Thoracic aorta (tissue), 2 donors: Measurements from ENCODE around the gene AOPEP. TPM values are rescaled to one million over a fixed set of nuclear protein-coding genes. Genes with fewer than 3 reads are reported as not detected.

ENCODE experiments used
- ATAC-seq: fragments of 150-250 bp; one replicate; pipeline ENCODE4 v1.8.0; 2017; ENCODE audit warnings: low read depth; ENCODE audit not compliant: insufficient number of reproducible peaks, low FRiP score
- DNase-seq: peaks from one replicate; pipeline ENCODE4 v3.0.0-alpha.2; 2020; ENCODE audit warnings: low spot score
- H3K27ac ChIP-seq, 2 donors: fragments of 200-600 bp; sonication (generic); 1 replicate in 1 of 2; 2 replicates in 1 of 2; pipeline ENCODE4 v1.5.1; 2016; ENCODE audit warnings: mild to moderate bottlenecking in 2 of 2, moderate library complexity in 2 of 2
- H3K27me3 ChIP-seq: fragments of 200-600 bp; sonication (generic); replicated peaks from 2 replicates; pipeline ENCODE4 v1.6.0; 2016; ENCODE audit warnings: mild to moderate bottlenecking; ENCODE audit not compliant: insufficient read depth
- H3K36me3 ChIP-seq: fragments of 200-600 bp; sonication (generic); one replicate; pipeline ENCODE4 v1.5.1; 2016
- H3K4me1 ChIP-seq, 2 donors: fragments of 200-600 bp; sonication (generic); 1 replicate in 1 of 2; 2 replicates in 1 of 2; pipeline versions ENCODE4 v1.5.1 to v1.6.0; 2016; ENCODE audit warnings: low read depth in 2 of 2, mild to moderate bottlenecking in 1 of 2; ENCODE audit not compliant: control insufficient read depth in 1 of 2
- H3K4me3 ChIP-seq: fragments of 200-600 bp; sonication (generic); 2 replicates; pipeline ENCODE4 v1.5.1; 2016; ENCODE audit warnings: mild to moderate bottlenecking
- H3K9me3 ChIP-seq: fragments of 200-600 bp; sonication (generic); 2 replicates; pipeline ENCODE4 v1.5.1; 2016
- total RNA-seq, 2 donors: library from RNA; depleted of rRNA; stranded (reverse); fragments of >200 nt; gene quantifications; one replicate each; pipeline versions ENCODE4 v1.1.0 to v1.2.3, GENCODE V29; 2016
- TF ChIP-seq, protein P1 (sequence below): fragments of 200-600 bp; sonication (generic); IDR thresholded peaks from one replicate; pipeline ENCODE4 v1.5.1; 2019; ENCODE audit warnings: antibody characterized with exemption

The AOPEP gene
- total RNA-seq, 2 donors from 2014 or later, result 494 to 668 TPM

DNA sequence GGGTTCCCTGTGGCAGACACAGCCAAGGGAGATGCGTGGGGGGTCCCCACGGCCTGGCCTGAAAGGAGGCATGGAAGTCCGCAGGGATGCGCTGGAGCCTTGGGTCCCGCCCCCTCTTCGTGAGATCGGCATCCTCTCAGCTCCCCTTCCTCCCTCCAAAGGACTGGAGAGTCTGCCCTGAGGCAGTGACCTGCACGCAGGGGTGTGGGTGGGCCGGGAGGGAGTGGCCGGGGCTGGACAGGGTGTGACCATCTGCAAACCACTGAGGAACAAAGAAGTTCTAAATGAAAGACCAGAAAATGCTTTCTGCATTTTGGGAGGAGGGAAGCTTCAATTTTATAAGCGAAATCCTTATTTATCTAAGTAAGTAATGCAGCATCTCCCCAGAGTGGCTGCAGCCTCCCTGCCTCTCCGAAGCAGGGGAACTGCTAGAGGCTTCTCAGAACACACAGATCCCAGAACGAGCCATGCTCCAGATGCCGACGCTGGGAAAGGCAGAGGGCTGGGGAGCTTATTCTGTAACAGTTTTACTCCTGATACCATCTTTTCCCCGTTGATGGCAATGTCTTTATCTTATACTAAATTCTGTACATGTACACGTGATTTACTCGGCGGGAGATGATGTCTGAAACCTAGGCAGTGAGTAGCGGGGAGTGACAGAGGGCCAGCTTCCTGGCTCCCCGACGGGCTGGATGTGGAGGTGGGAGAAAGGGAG lies 369.3 kb downstream of the AOPEP start:
- ATAC-seq, result no peak
- Histone ChIP-seq H3K4me3 (no peak overlapping the region), H3K4me1 (peaks cover 44 to 87% of the 10 kb centered on the region in 2 donors), H3K36me3 (no peaks in the 10 kb centered on the region), H3K27me3 (no peaks in the 10 kb centered on the region), H3K9me3 (no peaks in the 10 kb centered on the region), H3K27ac (peak overlapping the region; percentile 51 to 52)
- DNase-seq, result no peak
- TF ChIP-seq, protein P1, sequence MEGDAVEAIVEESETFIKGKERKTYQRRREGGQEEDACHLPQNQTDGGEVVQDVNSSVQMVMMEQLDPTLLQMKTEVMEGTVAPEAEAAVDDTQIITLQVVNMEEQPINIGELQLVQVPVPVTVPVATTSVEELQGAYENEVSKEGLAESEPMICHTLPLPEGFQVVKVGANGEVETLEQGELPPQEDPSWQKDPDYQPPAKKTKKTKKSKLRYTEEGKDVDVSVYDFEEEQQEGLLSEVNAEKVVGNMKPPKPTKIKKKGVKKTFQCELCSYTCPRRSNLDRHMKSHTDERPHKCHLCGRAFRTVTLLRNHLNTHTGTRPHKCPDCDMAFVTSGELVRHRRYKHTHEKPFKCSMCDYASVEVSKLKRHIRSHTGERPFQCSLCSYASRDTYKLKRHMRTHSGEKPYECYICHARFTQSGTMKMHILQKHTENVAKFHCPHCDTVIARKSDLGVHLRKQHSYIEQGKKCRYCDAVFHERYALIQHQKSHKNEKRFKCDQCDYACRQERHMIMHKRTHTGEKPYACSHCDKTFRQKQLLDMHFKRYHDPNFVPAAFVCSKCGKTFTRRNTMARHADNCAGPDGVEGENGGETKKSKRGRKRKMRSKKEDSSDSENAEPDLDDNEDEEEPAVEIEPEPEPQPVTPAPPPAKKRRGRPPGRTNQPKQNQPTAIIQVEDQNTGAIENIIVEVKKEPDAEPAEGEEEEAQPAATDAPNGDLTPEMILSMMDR, result no peak

DNA sequence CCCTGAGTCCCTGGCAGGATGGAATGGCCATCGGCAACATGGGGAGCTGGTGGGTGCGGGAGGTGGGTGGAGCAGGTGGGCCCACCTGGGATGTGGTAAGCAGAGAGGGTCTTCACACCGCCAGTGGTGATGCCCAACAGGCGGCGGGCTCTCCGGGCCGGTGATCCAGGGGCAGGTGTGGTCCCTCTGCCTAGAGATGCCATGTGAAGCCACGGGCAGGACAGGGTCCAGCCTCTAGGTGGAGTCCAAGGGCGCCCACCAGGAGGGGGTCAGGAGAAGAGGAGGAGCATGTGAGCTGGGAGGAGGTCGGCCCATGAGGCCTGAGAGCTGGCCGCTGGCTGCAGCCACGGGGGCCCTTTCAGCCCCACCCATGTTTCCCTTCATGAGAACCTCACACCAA lies 369.9 kb downstream of the AOPEP start:
- Histone ChIP-seq H3K36me3 (no peaks in the 10 kb centered on the region), H3K9me3 (no peaks in the 10 kb centered on the region), H3K4me3 (no peak overlapping the region), H3K27me3 (no peaks in the 10 kb centered on the region), H3K27ac (peak overlapping the region; percentile 35 to 52), H3K4me1 (peaks cover 39 to 87% of the 10 kb centered on the region in 2 donors)
- TF ChIP-seq, protein P1, result no peak
- ATAC-seq (no peak), DNase-seq (no peak)

DNA sequence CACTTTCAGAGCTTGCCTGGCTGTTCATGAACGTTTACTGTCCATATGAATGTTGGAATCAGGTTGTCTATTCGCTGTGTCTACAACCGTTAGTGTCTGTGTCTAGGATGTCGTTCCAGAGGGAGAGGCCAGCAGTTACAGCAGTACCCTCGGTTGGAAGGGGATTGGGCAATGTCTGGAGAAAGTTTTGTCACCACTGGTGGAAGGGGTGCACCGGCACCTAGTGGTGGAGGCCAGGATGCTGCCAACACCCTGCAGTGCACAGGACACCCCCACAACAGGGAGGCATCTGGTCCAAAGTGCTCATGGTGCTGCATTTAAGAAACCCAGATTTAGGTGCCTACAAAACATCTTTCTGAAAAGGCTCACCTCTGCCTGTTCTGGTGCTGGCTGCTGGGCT lies 370.3 kb downstream of the AOPEP start:
- H3K36me3 ChIP-seq, result no peaks in the 10 kb centered on the region
- H3K27ac ChIP-seq, result peak overlapping the region; percentile 10 to 35
- DNase-seq (no peak), ATAC-seq (no peak)
- no peaks in the 10 kb centered on the region for H3K27me3 ChIP-seq
- H3K4me1 ChIP-seq, result peaks cover 35 to 87% of the 10 kb centered on the region in 2 donors
- TF ChIP-seq, protein P1, result no peak
- no peak overlapping the region for H3K4me3 ChIP-seq
- no peaks in the 10 kb centered on the region for H3K9me3 ChIP-seq

DNA sequence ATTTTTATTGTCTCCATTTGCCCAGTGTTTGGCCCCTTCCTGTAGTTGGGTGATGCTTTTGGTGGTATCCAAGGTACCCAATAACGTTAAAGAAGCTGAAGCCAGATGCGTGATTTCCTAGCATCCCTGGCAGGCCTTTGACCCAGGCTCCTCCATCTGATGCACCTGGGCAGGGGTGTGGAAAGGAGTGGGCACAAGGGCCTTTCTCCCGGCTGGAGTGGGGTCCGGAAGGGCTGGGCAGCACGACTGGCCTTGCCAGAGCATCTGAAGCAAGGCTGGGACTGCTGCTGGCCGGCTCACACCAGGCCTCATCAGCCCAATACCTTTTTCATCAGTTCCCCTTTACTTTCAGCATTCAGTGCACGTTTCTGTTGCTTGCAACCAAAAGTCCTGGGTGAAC lies 370.8 kb downstream of the AOPEP start:
- no peaks in the 10 kb centered on the region for H3K36me3 ChIP-seq
- DNase-seq, result no peak
- H3K9me3 ChIP-seq, result no peaks in the 10 kb centered on the region
- H3K27ac ChIP-seq, result peak overlapping the region in 1 of 2 donors; percentile 8
- H3K4me3 ChIP-seq, result no peak overlapping the region
- peaks cover 31 to 87% of the 10 kb centered on the region in 2 donors for H3K4me1 ChIP-seq
- no peaks in the 10 kb centered on the region for H3K27me3 ChIP-seq
- no peak for ATAC-seq
- TF ChIP-seq, protein P1, result no peak

DNA sequence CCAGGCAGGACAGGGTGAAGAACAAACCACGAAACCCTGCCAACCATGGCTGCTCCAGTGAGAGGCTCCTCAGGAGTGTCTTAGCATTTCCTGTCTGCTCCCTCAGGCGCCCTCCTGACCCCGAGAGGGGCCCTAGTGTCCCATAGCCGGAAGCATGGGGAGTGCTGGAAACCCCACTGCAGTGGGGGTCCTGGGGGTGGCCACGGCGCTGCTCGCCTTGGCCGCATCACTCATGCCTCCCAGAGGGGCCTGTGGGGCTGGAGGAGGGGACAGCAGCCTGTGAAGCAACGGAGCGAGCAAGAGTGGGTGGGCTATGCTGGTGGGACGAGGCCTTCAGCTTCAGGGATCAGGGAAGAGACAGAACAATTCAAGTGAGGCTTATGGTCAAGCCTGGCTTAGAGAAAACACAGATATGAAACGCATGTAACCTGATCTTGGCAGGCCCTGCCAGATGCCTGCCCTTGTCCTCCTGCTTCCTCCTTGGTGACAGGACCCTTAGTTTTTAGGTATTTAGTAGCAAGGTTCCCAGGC lies 372.0 kb downstream of the AOPEP start:
- TF ChIP-seq, protein P1, result no peak
- ATAC-seq (no peak), DNase-seq (no peak)
- Histone ChIP-seq H3K4me1 (peaks cover 33 to 87% of the 10 kb centered on the region in 2 donors), H3K36me3 (no peaks in the 10 kb centered on the region), H3K27me3 (no peaks in the 10 kb centered on the region), H3K4me3 (no peak overlapping the region), H3K9me3 (no peaks in the 10 kb centered on the region), H3K27ac (peak overlapping the region; percentile 53 to 77)
